Measurements from ENCODE around the gene MARVELD1. TPM values are rescaled to one million over a fixed set of nuclear protein-coding genes. Genes with fewer than 3 reads are reported as not detected.

MARVELD1 gene
- total and polyA plus RNA-seq, 2 of the 4 experiments (the other 2 are of a cell fraction): 12.0 to 68.1 TPM

- H3K14ac ChIP-seq (replicated peaks; ENCODE audit: low read depth, low read length): no peak overlapping the region
- ATAC-seq (ENCODE audit: low read depth) (no peak), DNase-seq (no peak)
- 100% methylated on average over 1 of the region's 9 CpGs; no CpG with 5 or more reads in 1 of the 2 experiments for WGBS, 2 experiments (ENCODE audit: extremely low coverage in 2 of 2, insufficient read length in 1 of 2)
- no peak overlapping the region for H3K56ac ChIP-seq (ENCODE audit: extremely low read depth, insufficient read depth, low read length)
- H3K4me3 ChIP-seq (ENCODE audit: insufficient read depth, low read depth, low read length): no peak overlapping the region
- peaks cover 21% of the 10 kb centered on the region for H4K20me1 ChIP-seq (ENCODE audit: insufficient read depth, low read length)
- no peak overlapping the region for H2BK20ac ChIP-seq (ENCODE audit: low read depth, low read length)
- CTCF ChIA-PET: interaction anchor here (0.6 to 1.4 kb wide), 2 partner anchors 19 to 1936 kb away, joined by 4 to 5 read pairs; no protein-coding TSS in a partner anchor
- TF ChIP-seq CTCF (conservative IDR thresholded peaks at IDR 0.05; ENCODE audit: low read depth, low read length): no peak
- no peak for TF ChIP-seq CHD1 (IDR thresholded peaks at IDR 0.05; ENCODE audit: low read depth, low read length)
- no peak overlapping the region; the same call in 1 of the 2 replicates for H2BK120ac ChIP-seq (ENCODE audit: low read depth, low read length)
- BruUV-seq (replicated peaks): TSS peak; percentile 63
- H3K27ac ChIP-seq (ENCODE audit: insufficient read depth, low read length): no peak overlapping the region
- dilution Hi-C loops (cut with HindIII; ENCODE audit: low sequenced_read_pairs, unreplicated experiment) (no loop called here), in situ Hi-C loops (cut with MboI; ENCODE audit: low sequenced_read_pairs) (no loop called here), intact Hi-C loops (cut with micrococcal nuclease) (loop anchor here (2.0 kb wide), 1 partner anchor 35 kb away; no protein-coding TSS in a partner anchor)
- no peaks in the 10 kb centered on the region for H3K9me3 ChIP-seq (ENCODE audit: control insufficient read depth, insufficient read depth, low read length)
- peak overlapping the region; percentile 37 for H2AK9ac ChIP-seq (replicated peaks; ENCODE audit: low read depth, low read length, poor library complexity)
- peak overlapping the region in 1 of 2 experiments; percentile 5; a peak in 2 of 4 replicates for H4K8ac ChIP-seq (ENCODE audit: low read depth in 2 of 2, low read length in 2 of 2)
- no peak overlapping the region for H2BK5ac ChIP-seq (ENCODE audit: low read depth, low read length, poor library complexity, severe bottlenecking)
- H2BK15ac ChIP-seq (ENCODE audit: low read depth, low read length): no peak overlapping the region
- H3K4me1 ChIP-seq (ENCODE audit: control insufficient read depth, insufficient read depth, low read length): peaks cover 20% of the 10 kb centered on the region
- H3K36me3 ChIP-seq (ENCODE audit: control insufficient read depth, insufficient read depth, low read length): peaks cover 7% of the 10 kb centered on the region
- H4K91ac ChIP-seq (ENCODE audit: insufficient read depth, low read depth, low read length): no peak overlapping the region
- H3K23ac ChIP-seq (ENCODE audit: low read depth, low read length): peak overlapping the region; percentile 68
- H2AFZ ChIP-seq (replicated peaks; ENCODE audit: low read length, poor library complexity): no peak overlapping the region
- no peak overlapping the region for H3K4me2 ChIP-seq (ENCODE audit: low read depth, low read length)
- no peak overlapping the region for H4K5ac ChIP-seq (ENCODE audit: low read depth, low read length)
- peaks cover 21% of the 10 kb centered on the region for H3K9me1 ChIP-seq (ENCODE audit: insufficient read depth, low read length)
- H3K9ac ChIP-seq (ENCODE audit: low read depth, low read length): no peak overlapping the region
- H3K18ac ChIP-seq (ENCODE audit: low read depth, low read length): no peak overlapping the region
- POLR2A ChIA-PET (ENCODE audit: unreplicated experiment): interaction anchor here (0.6 to 0.7 kb wide), 2 partner anchors 16 to 1535 kb away, joined by 3 to 10 read pairs; no protein-coding TSS in a partner anchor
- H2AK5ac ChIP-seq (ENCODE audit: low read depth, low read length): peak overlapping the region; percentile 69
- H3K4ac ChIP-seq (ENCODE audit: low read depth, low read length): peak overlapping the region; percentile 37; the same call in 1 of the 2 replicates
- no peaks in the 10 kb centered on the region for H3K27me3 ChIP-seq (ENCODE audit: control insufficient read depth, insufficient read depth, low read length)
- H3K79me1 ChIP-seq (ENCODE audit: low read depth in 1 of 2, low read length in 2 of 2): peaks cover 18 to 34% of the 10 kb centered on the region in 2 experiments; a peak in 3 of 4 replicates
These were observed 1.6 kb upstream of the MARVELD1 start for GRCh38 chr10:97711640-97712572.

All from IMR-90 (cell line).